Stimulated activated CD4-positive, alpha-beta T cell treated with anti-CD3 and anti-CD28 coated beads, Interleukin-4, amount 100 ng/mL, for 4 hours (primary cell): ENCODE measurements around the gene FOXC2.

Experiments used
- DNase-seq, 2 experiments: peaks; one replicate each; pipeline ENCODE4 v3.0.0-alpha.2; 2020

Gene FOXC2

GRCh38 chr16:86533767-86534351 is 32.8 kb upstream of the FOXC2 start:
- no peak for DNase-seq

GRCh38 chr16:86534779-86535615 is 31.6 kb upstream of the FOXC2 start:
- DNase-seq, result no peak

DNA sequence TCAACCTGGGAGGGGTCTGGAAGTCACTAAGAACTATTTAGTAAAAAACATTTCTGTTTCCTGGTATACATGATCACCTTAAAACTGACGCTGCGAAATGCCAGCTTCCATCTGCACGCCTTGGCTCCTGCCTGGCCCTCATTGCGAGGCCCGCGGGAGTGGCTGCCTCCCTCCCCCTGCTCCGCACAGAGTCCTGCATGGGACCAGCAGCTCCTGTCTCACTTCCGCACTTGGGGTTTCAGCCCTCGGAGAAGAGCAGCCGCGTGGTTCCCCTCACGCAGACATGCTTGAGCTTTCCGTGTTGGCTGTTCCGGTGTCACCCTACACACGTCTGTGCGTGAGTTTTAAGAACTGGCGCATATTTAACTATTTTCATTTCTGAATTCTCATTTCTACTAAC is 30.0 kb upstream of the FOXC2 start:
- no peak for DNase-seq

GRCh38 chr16:86537486-86537885 is 29.1 kb upstream of the FOXC2 start:
- DNase-seq, result no peak

DNA sequence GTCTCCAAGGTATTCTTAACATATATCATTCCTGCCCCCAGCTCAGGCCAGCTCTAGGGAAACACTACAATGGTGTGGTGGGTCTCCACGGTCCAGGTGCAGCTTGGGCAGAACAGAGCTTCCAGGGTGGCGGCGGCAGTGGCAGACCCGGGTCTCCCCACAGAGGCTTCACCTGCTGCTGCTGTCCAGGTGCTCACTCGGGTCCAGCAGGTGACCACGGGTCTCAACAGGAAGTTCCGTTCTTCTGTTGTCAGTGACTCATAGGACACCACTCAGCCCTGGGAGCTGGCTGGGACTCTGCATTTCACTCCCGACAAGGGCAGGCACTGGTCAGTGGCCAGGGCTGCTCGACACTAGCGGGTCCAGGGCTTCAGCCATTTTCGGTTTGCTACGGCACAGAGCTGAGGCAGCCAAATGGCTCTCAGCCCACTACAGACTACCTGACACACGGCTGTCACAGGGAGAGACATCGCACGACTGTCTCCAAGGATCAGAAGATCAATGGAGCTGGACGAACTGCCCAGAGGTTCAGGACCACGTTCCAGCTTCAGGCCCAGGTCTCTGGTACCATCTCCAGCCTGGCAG is 28.3 kb upstream of the FOXC2 start:
- no peak for DNase-seq

GRCh38 chr16:86540894-86541293 is 25.7 kb upstream of the FOXC2 start:
- DNase-seq, result no peak

DNA sequence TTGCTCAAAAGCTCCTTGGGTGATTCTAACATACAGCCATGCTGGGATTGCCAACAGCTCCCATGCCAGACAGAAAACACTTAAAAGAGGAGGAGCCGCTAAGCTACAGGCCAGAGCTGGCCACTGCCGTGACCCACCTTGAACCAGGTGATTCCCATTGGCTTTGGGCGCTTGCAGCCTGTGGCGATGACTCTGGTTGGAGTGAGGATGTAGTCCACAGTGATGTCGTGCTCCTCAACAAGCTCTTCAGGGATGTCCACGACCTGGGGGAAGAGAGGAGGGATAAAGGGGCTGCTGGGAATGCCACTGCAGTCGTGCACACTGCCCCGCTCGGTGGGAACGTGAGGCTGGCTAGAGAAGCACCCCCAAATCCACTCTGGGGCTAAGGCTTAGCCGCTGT is 25.1 kb upstream of the FOXC2 start:
- DNase-seq, result no peak

- no peak for DNase-seq
Observed at GRCh38 chr16:86542756-86543750, 23.6 kb upstream of the FOXC2 start.

- DNase-seq, result no peak
Observed at GRCh38 chr16:86545481-86545880, 21.1 kb upstream of the FOXC2 start.

DNA sequence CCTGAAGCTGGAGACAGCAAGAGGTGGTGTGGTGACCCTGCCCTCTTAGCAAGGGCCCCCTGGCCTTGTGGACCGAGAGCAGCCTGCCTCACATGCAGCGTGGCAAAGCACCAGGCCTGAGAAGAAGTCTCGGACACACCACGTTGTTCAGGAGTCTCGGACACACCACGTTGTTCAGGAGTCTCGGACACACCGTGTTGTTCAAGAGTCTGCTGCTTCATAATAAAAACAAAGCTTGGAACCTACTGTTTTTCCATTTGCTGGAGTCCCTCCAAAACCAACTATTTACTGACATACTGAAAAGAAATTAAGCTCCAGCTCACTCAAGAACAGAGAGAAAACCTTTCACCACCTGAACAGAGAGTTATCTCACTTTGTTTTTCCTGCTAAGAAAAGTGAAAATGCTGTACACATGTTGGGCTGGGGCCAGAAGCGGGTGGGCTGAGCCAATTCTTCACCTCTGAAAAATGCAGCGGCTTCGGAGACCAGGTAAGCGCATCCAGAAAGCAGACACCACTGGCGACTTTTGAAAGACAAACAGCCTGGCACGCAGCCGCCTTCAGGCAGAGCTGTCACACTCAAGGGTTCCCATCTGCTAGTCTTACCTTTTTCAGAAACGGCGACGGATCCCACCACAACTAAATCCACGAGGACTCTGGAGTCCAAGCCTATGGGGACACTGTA is 20.5 kb upstream of the FOXC2 start:
- DNase-seq, result no peak

DNA sequence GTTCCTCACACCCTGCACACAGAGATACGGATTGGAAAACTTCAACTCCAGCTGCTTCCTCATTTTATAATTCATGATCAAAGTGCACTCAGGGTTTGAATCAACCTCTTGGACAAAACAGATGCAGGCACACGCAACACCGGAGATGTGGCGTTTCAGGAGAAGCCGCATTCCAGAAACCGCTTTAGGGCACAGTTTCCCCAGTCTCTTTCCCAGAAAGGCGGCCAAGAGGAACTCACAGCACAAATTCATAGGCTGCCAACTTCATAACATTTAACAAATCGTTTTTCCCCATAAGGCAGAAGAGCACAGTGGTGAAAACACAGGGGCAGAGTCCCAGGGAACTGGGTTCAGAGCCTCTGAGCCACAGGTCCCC is 20.0 kb upstream of the FOXC2 start:
- DNase-seq, result no peak

- no peak for DNase-seq
Observed at GRCh38 chr16:86547286-86547685, 19.3 kb upstream of the FOXC2 start.

DNA sequence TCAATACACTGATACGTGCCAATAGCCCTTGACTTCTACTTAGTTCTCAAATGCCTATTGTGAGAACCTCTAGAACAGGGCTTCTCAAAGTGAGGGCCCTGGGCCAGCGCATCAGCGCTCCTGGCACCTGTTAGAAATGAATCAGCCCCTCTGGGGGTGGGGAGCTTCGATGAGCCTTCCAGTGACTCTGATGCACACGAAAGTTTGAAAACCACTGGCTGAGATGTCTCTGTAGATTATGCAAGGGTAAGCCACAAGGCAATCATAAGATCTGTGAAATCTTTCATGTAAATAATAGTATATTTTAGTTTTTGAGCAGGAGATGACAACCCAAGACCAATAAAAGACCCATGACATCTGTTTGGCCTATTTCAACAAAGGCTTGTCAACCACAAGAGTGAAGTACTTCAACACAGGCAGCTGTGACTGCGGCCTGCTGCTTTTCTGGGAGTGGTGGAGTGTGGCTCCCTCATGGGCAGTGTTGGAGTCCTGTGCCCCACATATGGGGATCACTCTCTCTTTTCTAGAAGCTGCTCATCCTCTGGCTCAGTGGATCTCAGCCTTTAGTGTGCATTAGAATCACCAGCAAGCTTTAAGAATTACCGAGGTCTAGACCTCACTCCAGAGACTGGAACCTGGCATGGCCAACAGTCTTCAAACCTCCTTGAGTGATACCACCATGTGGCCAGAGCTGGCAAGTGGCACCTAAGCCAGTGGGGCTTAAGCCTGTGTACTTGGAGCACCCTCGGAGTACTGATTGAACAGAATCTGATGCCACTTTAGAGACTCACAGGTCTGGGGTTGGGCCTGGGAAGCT is 17.3 kb upstream of the FOXC2 start:
- no peak for DNase-seq

GRCh38 chr16:86549893-86550190 is 16.8 kb upstream of the FOXC2 start:
- no peak for DNase-seq

DNA sequence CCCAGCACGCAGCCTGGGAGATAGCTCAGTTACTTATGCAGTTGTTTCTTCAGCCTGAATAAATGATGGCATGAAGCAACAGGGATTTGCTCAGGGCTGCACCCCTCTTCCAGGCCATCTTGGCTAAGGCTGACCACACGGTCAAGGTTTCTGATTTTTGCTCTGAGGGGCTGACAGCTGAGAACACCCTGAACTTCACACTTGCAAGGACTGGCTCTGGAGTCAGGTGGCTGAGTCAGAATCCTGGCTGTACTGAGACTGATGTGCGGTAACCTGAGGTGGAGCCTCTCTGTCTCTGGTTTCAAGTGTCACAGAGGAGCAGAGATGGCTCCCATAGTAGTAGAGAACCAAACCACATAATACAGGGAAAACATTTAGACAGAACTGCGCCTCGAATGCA is 16.3 kb upstream of the FOXC2 start:
- DNase-seq, result no peak

DNA sequence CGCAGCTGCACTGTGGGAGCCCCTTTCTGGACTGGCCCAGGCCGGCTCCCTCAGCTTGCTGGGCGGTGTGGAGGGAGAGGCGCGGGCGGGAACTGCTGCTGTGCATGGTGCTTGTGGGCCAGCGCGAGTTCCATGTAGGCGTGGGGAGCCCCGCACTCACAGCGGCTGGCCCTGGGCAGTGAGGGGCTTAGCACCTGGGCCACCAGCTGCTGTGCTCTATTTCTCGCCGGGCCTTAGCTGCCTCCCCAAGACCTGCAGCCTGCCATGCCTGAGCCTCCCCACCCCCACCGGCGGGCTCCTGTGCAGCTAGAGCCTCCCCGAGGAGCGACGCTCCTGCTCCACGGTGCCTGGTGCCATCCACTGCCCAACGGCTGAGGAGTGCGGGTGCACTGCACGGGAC is 13.3 kb upstream of the FOXC2 start:
- DNase-seq, result no peak

DNA sequence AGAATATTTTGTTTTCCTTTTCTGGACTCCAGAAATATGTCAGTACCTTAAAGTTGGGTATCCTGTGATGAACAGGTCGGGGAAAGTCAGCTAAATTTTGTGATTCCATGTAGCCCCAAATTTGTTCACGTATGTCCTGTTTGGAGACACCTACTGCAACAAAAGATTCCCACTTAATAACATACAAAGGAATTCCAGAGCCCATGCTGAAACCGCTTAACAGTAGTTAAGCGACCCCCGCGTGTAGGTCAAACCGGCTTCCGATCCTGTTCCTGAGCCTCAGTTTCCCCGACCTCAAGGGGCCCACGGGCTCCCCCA is 12.1 kb upstream of the FOXC2 start:
- DNase-seq, result no peak

- peak; percentile 93 to 98 for DNase-seq
Observed at GRCh38 chr16:86554917-86555703, 11.5 kb upstream of the FOXC2 start, which contains the start of gene MTHFSD. MTHFSD (minus strand) TSS chr16:86555235; CDS start chr16:86555184, 51 bp downstream.

DNA sequence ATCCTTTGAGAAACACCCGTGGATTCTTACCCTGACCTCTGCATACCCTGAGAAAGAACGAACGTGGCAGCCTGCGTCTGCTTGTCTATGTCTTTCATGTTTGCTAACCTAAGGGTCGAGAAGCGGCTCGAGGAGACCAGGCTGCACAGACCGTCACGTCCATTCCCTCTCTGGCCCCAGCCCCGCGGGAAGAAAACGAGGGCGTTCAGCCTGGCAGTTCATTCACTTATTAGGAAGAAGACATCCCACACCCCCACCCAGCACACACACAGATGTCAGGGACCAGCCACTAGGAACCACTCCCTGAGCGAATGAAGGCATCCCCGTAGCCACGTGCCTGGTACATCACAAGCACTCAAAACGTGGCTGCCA is 10.9 kb upstream of the FOXC2 start:
- no peak for DNase-seq

GRCh38 chr16:86556576-86556975 is 10.1 kb upstream of the FOXC2 start:
- DNase-seq, result no peak

- DNase-seq, result no peak
Observed at GRCh38 chr16:86557587-86557986, 9.0 kb upstream of the FOXC2 start.
